DOHH2 (cell line): ENCODE results near the gene BRIP1.

Experiments used
- H3F3A ChIP-seq: fragments of 200-600 bp; sonication (generic), shearing (Covaris generic); 2 replicates; pipeline ENCODE4 v1.6.0; 2016; ENCODE audit warnings: antibody characterized with exemption, mild to moderate bottlenecking; ENCODE audit not compliant: control insufficient read depth, insufficient read depth
- H3K27ac ChIP-seq: fragments of 200-600 bp; sonication (generic); 2 replicates; pipeline ENCODE4 v1.5.1; 2014; ENCODE audit warnings: low read depth, mild to moderate bottlenecking, low read length, moderate library complexity
- H3K27me3 ChIP-seq: fragments of 200-600 bp; sonication (generic); 2 replicates; pipeline ENCODE4 v1.6.1; 2014; ENCODE audit warnings: mild to moderate bottlenecking, low read length, mixed read lengths; ENCODE audit not compliant: control insufficient read depth
- H3K36me3 ChIP-seq: fragments of 200-600 bp; sonication (generic); 2 replicates; pipeline ENCODE4 v1.6.1; 2014; ENCODE audit warnings: mild to moderate bottlenecking, low read length, moderate library complexity, mixed read lengths; ENCODE audit not compliant: control insufficient read depth
- H3K4me1 ChIP-seq: fragments of 200-600 bp; sonication (generic); 2 replicates; pipeline ENCODE4 v1.6.1; 2014; ENCODE audit warnings: mild to moderate bottlenecking, low read length, mixed read lengths; ENCODE audit not compliant: control insufficient read depth
- H3K4me2 ChIP-seq: fragments of 200-600 bp; sonication (generic); 2 replicates; pipeline ENCODE4 v1.6.0; 2014; ENCODE audit warnings: mild to moderate bottlenecking, low read length, moderate library complexity
- H3K4me3 ChIP-seq: fragments of 200-600 bp; sonication (generic); 2 replicates; pipeline ENCODE4 v1.5.1; 2014; ENCODE audit warnings: mild to moderate bottlenecking, low read length, mixed read lengths
- H3K79me2 ChIP-seq: fragments of 200-600 bp; sonication (generic); 2 replicates; pipeline ENCODE4 v1.6.1; 2014; ENCODE audit warnings: mild to moderate bottlenecking, low read length, mixed read lengths; ENCODE audit not compliant: control insufficient read depth
- H3K9me2 ChIP-seq: fragments of 200-600 bp; sonication (generic); replicated peaks from 2 replicates; pipeline ENCODE4 v1.6.1; 2014; ENCODE audit warnings: mild to moderate bottlenecking, low read length, mixed read lengths; ENCODE audit not compliant: control insufficient read depth
- H3K9me3 ChIP-seq: fragments of 200-600 bp; sonication (generic); 2 replicates; pipeline ENCODE4 v1.6.1; 2014; ENCODE audit warnings: antibody characterized with exemption, low read length, mixed read lengths; ENCODE audit not compliant: control insufficient read depth, insufficient read depth
- H4K20me1 ChIP-seq: fragments of 200-600 bp; sonication (generic); 2 replicates; pipeline ENCODE4 v1.6.0; 2014; ENCODE audit warnings: low read depth, mild to moderate bottlenecking, antibody characterized with exemption, low read length, moderate library complexity; ENCODE audit not compliant: control insufficient read depth, insufficient read depth
- CTCF ChIP-seq: fragments of 200-600 bp; sonication (generic); IDR thresholded peaks from one replicate; pipeline ENCODE4 v1.5.1; 2014; ENCODE audit warnings: antibody characterized with exemption, mild to moderate bottlenecking, low read depth, low read length; ENCODE audit not compliant: poor library complexity, severe bottlenecking
- EZH2phosphoT487 ChIP-seq: fragments of 200-600 bp; sonication (generic); IDR thresholded peaks from 2 replicates; pipeline ENCODE4 v1.6.1; 2017; ENCODE audit warnings: borderline replicate concordance, mild to moderate bottlenecking, antibody characterized with exemption, low read length, moderate library complexity, mixed read lengths

Gene BRIP1

GRCh38 chr17:61766520-61766919, 96.8 kb downstream of the BRIP1 start:
- Histone ChIP-seq H4K20me1 (no peaks in the 10 kb centered on the region), H3K4me2 (no peak overlapping the region), H3K4me1 (no peaks in the 10 kb centered on the region), H3K27me3 (no peaks in the 10 kb centered on the region), H3K36me3 (peaks cover 91% of the 10 kb centered on the region), H3K4me3 (no peak overlapping the region), H3K27ac (no peak overlapping the region), H3K9me2 (no peaks in the 10 kb centered on the region), H3K9me3 (peaks cover 16% of the 10 kb centered on the region), H3K79me2 (peaks cover 5% of the 10 kb centered on the region), H3F3A (no peaks in the 10 kb centered on the region)
- no peak for TF ChIP-seq CTCF
- no peak for TF ChIP-seq EZH2phosphoT487

GRCh38 chr17:61764846-61765245, 98.5 kb downstream of the BRIP1 start:
- H3K4me3 ChIP-seq = no peak overlapping the region
- H3K36me3 ChIP-seq = peaks cover 91% of the 10 kb centered on the region
- TF ChIP-seq CTCF = no peak
- no peak overlapping the region for H3K27ac ChIP-seq
- no peaks in the 10 kb centered on the region for H3F3A ChIP-seq
- H3K4me1 ChIP-seq = no peaks in the 10 kb centered on the region
- H3K9me2 ChIP-seq = no peaks in the 10 kb centered on the region
- no peaks in the 10 kb centered on the region for H3K27me3 ChIP-seq
- no peak overlapping the region for H3K4me2 ChIP-seq
- peaks cover 6% of the 10 kb centered on the region; the same call in 1 of the 2 replicates for H3K9me3 ChIP-seq
- no peaks in the 10 kb centered on the region for H3K79me2 ChIP-seq
- no peaks in the 10 kb centered on the region for H4K20me1 ChIP-seq

- Histone ChIP-seq H3K27ac (no peak overlapping the region), H3K9me3 (peaks cover 6% of the 10 kb centered on the region; the same call in 1 of the 2 replicates), H4K20me1 (no peaks in the 10 kb centered on the region), H3F3A (no peaks in the 10 kb centered on the region), H3K9me2 (no peaks in the 10 kb centered on the region), H3K27me3 (no peaks in the 10 kb centered on the region), H3K4me3 (no peak overlapping the region), H3K36me3 (peaks cover 89% of the 10 kb centered on the region), H3K79me2 (no peaks in the 10 kb centered on the region), H3K4me2 (no peak overlapping the region), H3K4me1 (peaks cover 15% of the 10 kb centered on the region)
- TF ChIP-seq CTCF (no peak), EZH2phosphoT487 (no peak)
These were observed 101.5 kb downstream of the BRIP1 start for GRCh38 chr17:61761827-61762226.

GRCh38 chr17:61759362-61759761, 104.0 kb downstream of the BRIP1 start:
- TF ChIP-seq EZH2phosphoT487 = no peak
- no peak for TF ChIP-seq CTCF
- Histone ChIP-seq H3K36me3 (peaks cover 94% of the 10 kb centered on the region), H3F3A (no peaks in the 10 kb centered on the region)

More at GRCh38 chr17:61759362-61759761, 104.0 kb downstream of the BRIP1 start:
- Histone ChIP-seq H3K9me3 (peaks cover 6% of the 10 kb centered on the region; the same call in 1 of the 2 replicates), H3K4me3 (no peak overlapping the region), H3K4me2 (no peak overlapping the region), H3K27me3 (no peaks in the 10 kb centered on the region), H3K79me2 (no peaks in the 10 kb centered on the region), H3K9me2 (no peaks in the 10 kb centered on the region), H3K4me1 (peaks cover 15% of the 10 kb centered on the region), H4K20me1 (no peaks in the 10 kb centered on the region), H3K27ac (no peak overlapping the region)
